HEK293 (cell line): ENCODE data around the gene KCNAB1.

ENCODE experiments used
- YY1 ChIP-seq: fragments of 450-650 bp; formaldehyde crosslinking; IDR thresholded peaks from 2 replicates; pipeline ENCODE4 v1.5.1; 2018; ENCODE audit warnings: missing biosample characterization, missing genetic modification characterization
- ZBTB7A ChIP-seq: fragments of 450-650 bp; formaldehyde crosslinking; IDR thresholded peaks from 2 replicates; pipeline ENCODE4 v1.5.1; 2016; ENCODE audit warnings: low read depth, missing biosample characterization, missing genetic modification characterization
- TF ChIP-seq, protein P1 (sequence below): fragments of 450-650 bp; formaldehyde crosslinking; IDR thresholded peaks from 2 replicates; pipeline ENCODE4 v1.5.1; 2016; ENCODE audit warnings: missing biosample characterization, missing genetic modification characterization
- TF ChIP-seq, protein P2 (sequence below): fragments of 450-650 bp; formaldehyde crosslinking; IDR thresholded peaks from 2 replicates; pipeline ENCODE4 v1.5.1; 2016; ENCODE audit warnings: missing biosample characterization, missing genetic modification characterization

DNA sequence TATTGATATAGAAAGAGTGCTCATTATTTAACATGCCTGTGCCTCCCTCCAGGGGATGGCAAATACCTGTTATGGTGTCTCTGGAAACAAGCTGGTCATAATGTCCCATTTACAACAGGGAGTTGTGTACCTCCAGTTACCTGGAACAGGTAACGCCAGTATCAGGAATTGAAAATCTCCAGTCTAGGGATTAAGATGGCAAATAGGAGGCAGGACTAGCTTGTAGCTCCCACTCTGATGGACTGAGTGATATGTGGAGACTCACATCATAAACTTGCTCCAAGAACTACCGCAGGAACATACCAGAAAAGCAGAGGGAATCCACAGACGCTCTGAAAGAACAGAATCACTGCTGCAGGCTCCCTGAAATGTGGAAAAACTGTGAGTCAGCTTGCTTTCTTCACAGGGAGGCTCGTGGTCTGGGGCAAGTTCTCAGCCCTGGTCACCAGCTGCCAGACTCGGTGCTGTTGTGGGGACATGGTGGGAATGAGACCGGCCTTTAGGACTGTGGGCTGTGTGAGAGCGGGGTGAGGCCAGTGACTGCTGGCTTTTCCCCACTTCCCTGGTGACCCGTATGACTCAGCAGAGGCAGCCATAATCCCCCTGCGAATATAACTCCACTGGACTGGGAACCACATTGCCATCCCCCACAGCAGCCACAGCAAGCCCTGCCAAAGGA, 97.4 kb downstream of the KCNAB1 start:
- TF ChIP-seq, protein P1, sequence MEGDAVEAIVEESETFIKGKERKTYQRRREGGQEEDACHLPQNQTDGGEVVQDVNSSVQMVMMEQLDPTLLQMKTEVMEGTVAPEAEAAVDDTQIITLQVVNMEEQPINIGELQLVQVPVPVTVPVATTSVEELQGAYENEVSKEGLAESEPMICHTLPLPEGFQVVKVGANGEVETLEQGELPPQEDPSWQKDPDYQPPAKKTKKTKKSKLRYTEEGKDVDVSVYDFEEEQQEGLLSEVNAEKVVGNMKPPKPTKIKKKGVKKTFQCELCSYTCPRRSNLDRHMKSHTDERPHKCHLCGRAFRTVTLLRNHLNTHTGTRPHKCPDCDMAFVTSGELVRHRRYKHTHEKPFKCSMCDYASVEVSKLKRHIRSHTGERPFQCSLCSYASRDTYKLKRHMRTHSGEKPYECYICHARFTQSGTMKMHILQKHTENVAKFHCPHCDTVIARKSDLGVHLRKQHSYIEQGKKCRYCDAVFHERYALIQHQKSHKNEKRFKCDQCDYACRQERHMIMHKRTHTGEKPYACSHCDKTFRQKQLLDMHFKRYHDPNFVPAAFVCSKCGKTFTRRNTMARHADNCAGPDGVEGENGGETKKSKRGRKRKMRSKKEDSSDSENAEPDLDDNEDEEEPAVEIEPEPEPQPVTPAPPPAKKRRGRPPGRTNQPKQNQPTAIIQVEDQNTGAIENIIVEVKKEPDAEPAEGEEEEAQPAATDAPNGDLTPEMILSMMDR (tag by site-specific recombination) = no peak
- TF ChIP-seq YY1 (tag by site-specific recombination) = no peak
- no peak for TF ChIP-seq ZBTB7A (tag by site-specific recombination)
- TF ChIP-seq, protein P2, sequence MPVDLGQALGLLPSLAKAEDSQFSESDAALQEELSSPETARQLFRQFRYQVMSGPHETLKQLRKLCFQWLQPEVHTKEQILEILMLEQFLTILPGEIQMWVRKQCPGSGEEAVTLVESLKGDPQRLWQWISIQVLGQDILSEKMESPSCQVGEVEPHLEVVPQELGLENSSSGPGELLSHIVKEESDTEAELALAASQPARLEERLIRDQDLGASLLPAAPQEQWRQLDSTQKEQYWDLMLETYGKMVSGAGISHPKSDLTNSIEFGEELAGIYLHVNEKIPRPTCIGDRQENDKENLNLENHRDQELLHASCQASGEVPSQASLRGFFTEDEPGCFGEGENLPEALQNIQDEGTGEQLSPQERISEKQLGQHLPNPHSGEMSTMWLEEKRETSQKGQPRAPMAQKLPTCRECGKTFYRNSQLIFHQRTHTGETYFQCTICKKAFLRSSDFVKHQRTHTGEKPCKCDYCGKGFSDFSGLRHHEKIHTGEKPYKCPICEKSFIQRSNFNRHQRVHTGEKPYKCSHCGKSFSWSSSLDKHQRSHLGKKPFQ (tag by site-specific recombination) = no peak
